Gastrocnemius medialis (tissue), 4 donors: ENCODE measurements around the gene CENPP.

Experiments
- CTCF ChIP-seq, 5 experiments: fragments of 450-650 bp in 3 of 5; fragments of 200-600 bp in 2 of 5; sonication (generic) in 2 of 5; IDR thresholded peaks in 4 of 5; conservative IDR thresholded peaks in 1 of 5; 1 replicate in 4 of 5; 2 replicates in 1 of 5; pipeline ENCODE4 v1.5.1; 2016 to 2019; ENCODE audit warnings: antibody characterized with exemption in 5 of 5, mild to moderate bottlenecking in 3 of 5, moderate library complexity in 3 of 5
- POLR2A ChIP-seq, 2 donors: fragments of 450-650 bp; IDR thresholded peaks; one replicate each; pipeline ENCODE4 v1.6.1; 2017; ENCODE audit warnings: antibody characterized with exemption in 2 of 2, mild to moderate bottlenecking in 2 of 2, moderate library complexity in 2 of 2

GRCh38 chr9:92534674-92535073, 208.9 kb downstream of the CENPP start:
- TF ChIP-seq POLR2A (IDR thresholded peaks at IDR 0.05) (no peak), CTCF (IDR thresholded peaks at IDR 0.05 in 4 of 5, conservative IDR thresholded peaks at IDR 0.05 in 1 of 5) (no peak)
